Thoracic aorta (tissue), 2 donors: ENCODE data around the gene DOCK3. TPM values are rescaled to one million over a fixed set of nuclear protein-coding genes. Genes with fewer than 3 reads are reported as not detected.

ENCODE experiments used
- ATAC-seq: fragments of 150-250 bp; one replicate; pipeline ENCODE4 v1.8.0; 2017; ENCODE audit warnings: low read depth; ENCODE audit not compliant: insufficient number of reproducible peaks, low FRiP score
- DNase-seq: peaks from one replicate; pipeline ENCODE4 v3.0.0-alpha.2; 2020; ENCODE audit warnings: low spot score
- H3K27ac ChIP-seq, 2 donors: fragments of 200-600 bp; sonication (generic); 1 replicate in 1 of 2; 2 replicates in 1 of 2; pipeline ENCODE4 v1.5.1; 2016; ENCODE audit warnings: mild to moderate bottlenecking in 2 of 2, moderate library complexity in 2 of 2
- H3K27me3 ChIP-seq: fragments of 200-600 bp; sonication (generic); replicated peaks from 2 replicates; pipeline ENCODE4 v1.6.0; 2016; ENCODE audit warnings: mild to moderate bottlenecking; ENCODE audit not compliant: insufficient read depth
- H3K36me3 ChIP-seq: fragments of 200-600 bp; sonication (generic); one replicate; pipeline ENCODE4 v1.5.1; 2016
- H3K4me1 ChIP-seq, 2 donors: fragments of 200-600 bp; sonication (generic); 1 replicate in 1 of 2; 2 replicates in 1 of 2; pipeline versions ENCODE4 v1.5.1 to v1.6.0; 2016; ENCODE audit warnings: low read depth in 2 of 2, mild to moderate bottlenecking in 1 of 2; ENCODE audit not compliant: control insufficient read depth in 1 of 2
- H3K4me3 ChIP-seq: fragments of 200-600 bp; sonication (generic); 2 replicates; pipeline ENCODE4 v1.5.1; 2016; ENCODE audit warnings: mild to moderate bottlenecking
- H3K9me3 ChIP-seq: fragments of 200-600 bp; sonication (generic); 2 replicates; pipeline ENCODE4 v1.5.1; 2016
- CTCF ChIP-seq: fragments of 200-600 bp; sonication (generic); IDR thresholded peaks from one replicate; pipeline ENCODE4 v1.5.1; 2019; ENCODE audit warnings: antibody characterized with exemption
- total RNA-seq, 2 donors: library from RNA; depleted of rRNA; stranded (reverse); fragments of >200 nt; gene quantifications; one replicate each; pipeline versions ENCODE4 v1.1.0 to v1.2.3, GENCODE V29; 2016

Gene DOCK3
- total RNA-seq, 2 donors from 2014 or later, result 0.14 to 0.71 TPM

- no peak overlapping the region for H3K4me3 ChIP-seq
- peaks cover 5% of the 10 kb centered on the region for H3K9me3 ChIP-seq
- no peak for ATAC-seq
- no peak for TF ChIP-seq CTCF
- H3K4me1 ChIP-seq, result no peaks in the 10 kb centered on the region
- H3K27me3 ChIP-seq, result no peaks in the 10 kb centered on the region
- no peak for DNase-seq
- H3K36me3 ChIP-seq, result no peaks in the 10 kb centered on the region
- H3K27ac ChIP-seq, result no peak overlapping the region
These were observed 132.5 kb downstream of the DOCK3 start for GRCh38 chr3:50807266-50807665.

GRCh38 chr3:50811893-50812292 is 137.2 kb downstream of the DOCK3 start:
- DNase-seq (no peak), ATAC-seq (no peak)
- Histone ChIP-seq H3K4me1 (no peaks in the 10 kb centered on the region), H3K27me3 (no peaks in the 10 kb centered on the region), H3K36me3 (no peaks in the 10 kb centered on the region), H3K9me3 (no peaks in the 10 kb centered on the region), H3K4me3 (no peak overlapping the region), H3K27ac (no peak overlapping the region)
- no peak for TF ChIP-seq CTCF

- H3K36me3 ChIP-seq, result no peaks in the 10 kb centered on the region
- no peak for TF ChIP-seq CTCF
- H3K27me3 ChIP-seq, result no peaks in the 10 kb centered on the region
- no peak for DNase-seq
- H3K27ac ChIP-seq, result no peak overlapping the region
- no peak overlapping the region for H3K4me3 ChIP-seq
- no peaks in the 10 kb centered on the region for H3K4me1 ChIP-seq
- no peaks in the 10 kb centered on the region for H3K9me3 ChIP-seq
- no peak for ATAC-seq
These were observed 141.1 kb downstream of the DOCK3 start for GRCh38 chr3:50815844-50816243.

GRCh38 chr3:50816894-50817293 is 142.2 kb downstream of the DOCK3 start:
- H3K4me3 ChIP-seq, result no peak overlapping the region
- no peaks in the 10 kb centered on the region for H3K36me3 ChIP-seq
- DNase-seq (no peak), ATAC-seq (no peak)
- no peaks in the 10 kb centered on the region for H3K9me3 ChIP-seq
- no peaks in the 10 kb centered on the region for H3K27me3 ChIP-seq
- no peaks in the 10 kb centered on the region for H3K4me1 ChIP-seq
- TF ChIP-seq CTCF, result no peak
- no peak overlapping the region for H3K27ac ChIP-seq

GRCh38 chr3:50817756-50818529 is 143.2 kb downstream of the DOCK3 start:
- TF ChIP-seq CTCF, result no peak
- no peak for ATAC-seq
- H3K27ac ChIP-seq, result no peak overlapping the region

More at GRCh38 chr3:50817756-50818529, 143.2 kb downstream of the DOCK3 start:
- Histone ChIP-seq H3K4me3 (no peak overlapping the region), H3K36me3 (no peaks in the 10 kb centered on the region), H3K4me1 (no peaks in the 10 kb centered on the region), H3K27me3 (no peaks in the 10 kb centered on the region), H3K9me3 (no peaks in the 10 kb centered on the region)
- DNase-seq, result no peak
